ENCODE measurements around the gene ALCAM.

Gene ALCAM

GRCh38 chr3:105527949-105528348 lies 161.2 kb downstream of the ALCAM start:
- DNase-seq (ENCODE audit: low read depth in 2 of 2): no peak

- DNase-seq (ENCODE audit: low read depth in 2 of 2): no peak
Observed at GRCh38 chr3:105528955-105529354, 162.2 kb downstream of the ALCAM start.

- DNase-seq (ENCODE audit: low read depth in 2 of 2): no peak
Observed at GRCh38 chr3:105529456-105529855, 162.7 kb downstream of the ALCAM start.

GRCh38 chr3:105532251-105532650 lies 165.5 kb downstream of the ALCAM start:
- no peak for DNase-seq (ENCODE audit: low read depth in 2 of 2)

- no peak for DNase-seq (ENCODE audit: low read depth in 2 of 2)
Observed at GRCh38 chr3:105533960-105534359, 167.3 kb downstream of the ALCAM start.

- no peak for DNase-seq (ENCODE audit: low read depth in 2 of 2)
Observed at GRCh38 chr3:105534491-105534890, 167.8 kb downstream of the ALCAM start.

GRCh38 chr3:105537371-105538080 lies 170.8 kb downstream of the ALCAM start:
- no peak for DNase-seq (ENCODE audit: low read depth in 2 of 2)

- DNase-seq (ENCODE audit: low read depth in 2 of 2): no peak
Observed at GRCh38 chr3:105538483-105538882, 171.8 kb downstream of the ALCAM start.

- no peak for DNase-seq (ENCODE audit: low read depth in 2 of 2)
Observed at GRCh38 chr3:105539897-105540296, 173.2 kb downstream of the ALCAM start.

GRCh38 chr3:105542282-105543019 lies 175.7 kb downstream of the ALCAM start:
- no peak for DNase-seq (ENCODE audit: low read depth in 2 of 2)

GRCh38 chr3:105545051-105545450 lies 178.3 kb downstream of the ALCAM start:
- no peak for DNase-seq (ENCODE audit: low read depth in 2 of 2)

GRCh38 chr3:105553851-105554250 lies 187.1 kb downstream of the ALCAM start:
- no peak for DNase-seq (ENCODE audit: low read depth in 2 of 2)

GRCh38 chr3:105555206-105555605 lies 188.5 kb downstream of the ALCAM start:
- no peak for DNase-seq (ENCODE audit: low read depth in 2 of 2)

- DNase-seq (ENCODE audit: low read depth in 2 of 2): no peak
Observed at GRCh38 chr3:105559856-105560255, 193.1 kb downstream of the ALCAM start.

- no peak for DNase-seq (ENCODE audit: low read depth in 2 of 2)
Observed at GRCh38 chr3:105561876-105562275, 195.2 kb downstream of the ALCAM start.

- DNase-seq (ENCODE audit: low read depth in 2 of 2): no peak
Observed at GRCh38 chr3:105564546-105565288, 198.0 kb downstream of the ALCAM start.

- no peak for DNase-seq (ENCODE audit: low read depth in 2 of 2)
Observed at GRCh38 chr3:105571005-105571404, 204.3 kb downstream of the ALCAM start.

GRCh38 chr3:105572501-105572900 lies 205.8 kb downstream of the ALCAM start:
- no peak for DNase-seq (ENCODE audit: low read depth in 2 of 2)

- DNase-seq (ENCODE audit: low read depth in 2 of 2): no peak
Observed at GRCh38 chr3:105579439-105579838, 212.7 kb downstream of the ALCAM start.

- DNase-seq (ENCODE audit: low read depth in 2 of 2): no peak
Observed at GRCh38 chr3:105580296-105580965, 213.7 kb downstream of the ALCAM start.

GRCh38 chr3:105582015-105582414 lies 215.3 kb downstream of the ALCAM start:
- DNase-seq (ENCODE audit: low read depth in 2 of 2): no peak
